ENCODE data around the gene PIM3.

The PIM3 gene

DNA sequence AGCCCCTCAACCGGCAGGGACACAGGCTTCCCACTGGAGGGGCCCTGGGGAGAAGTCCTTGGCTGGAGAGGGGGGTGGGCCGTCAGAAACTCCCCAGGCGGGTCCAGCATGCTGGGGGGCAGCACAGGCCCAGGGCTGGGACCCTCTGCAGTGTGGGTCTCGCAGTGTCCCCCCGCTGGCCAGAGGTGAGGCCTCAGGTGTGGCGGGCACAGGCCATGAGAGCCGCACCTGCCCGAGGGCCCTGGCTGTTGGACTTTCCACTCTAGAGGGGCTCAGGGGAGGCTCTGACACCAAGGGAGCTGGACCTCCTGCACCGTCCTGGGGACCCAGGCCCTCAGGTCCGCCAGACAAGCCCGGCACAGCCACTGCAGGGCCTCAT is 10.7 kb upstream of the PIM3 start:
- Mint-ChIP-seq H3K9me3 (no peaks in the 10 kb centered on the region), H3K27me3 (no peaks in the 10 kb centered on the region), H3K4me3 (no peak overlapping the region), H3K27ac (ENCODE audit: low read depth) (no peak overlapping the region), H3K36me3 (ENCODE audit: insufficient read depth) (peaks cover 1% of the 10 kb centered on the region), H3K4me1 (peaks cover 7% of the 10 kb centered on the region)
- no peak for ATAC-seq (replicated peaks; ENCODE audit: extremely low read depth, poor library complexity, severe bottlenecking)
- no peak for DNase-seq (ENCODE audit: low spot score in 2 of 2)

DNA sequence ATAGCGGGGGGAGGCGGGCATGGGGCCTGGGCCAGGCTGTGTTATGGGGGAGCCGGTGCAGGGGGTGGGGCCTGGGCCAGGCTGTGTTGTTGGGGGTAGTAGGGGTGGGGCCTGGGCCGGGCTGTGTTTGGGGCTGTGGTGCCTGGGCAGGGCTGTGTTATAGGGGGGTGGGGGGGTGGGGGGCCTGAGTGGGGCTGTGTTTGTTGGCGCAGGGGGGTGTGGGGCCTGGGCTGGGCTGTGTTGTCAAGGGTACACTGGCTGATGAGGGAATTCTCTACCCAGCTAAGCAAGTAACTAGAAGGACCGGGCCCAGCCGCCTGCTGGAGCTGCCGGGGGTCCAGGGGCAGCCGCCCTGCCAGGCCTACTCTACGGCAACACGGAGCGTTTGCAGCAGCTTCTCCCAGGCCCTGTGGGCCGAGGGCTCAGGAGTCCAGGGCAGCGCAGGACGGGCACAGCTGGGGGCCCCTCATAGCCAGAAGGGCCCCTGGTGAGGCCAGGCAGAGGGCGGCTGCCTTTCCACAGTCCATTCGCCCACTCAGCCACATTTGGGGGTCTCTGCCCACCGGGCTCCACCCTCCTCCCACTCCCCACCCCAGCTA is 10.1 kb upstream of the PIM3 start:
- no peak for ATAC-seq (replicated peaks; ENCODE audit: extremely low read depth, poor library complexity, severe bottlenecking)
- no peak for DNase-seq (ENCODE audit: low spot score in 2 of 2)
- H3K36me3 Mint-ChIP-seq (ENCODE audit: insufficient read depth): no peaks in the 10 kb centered on the region
- H3K4me3 Mint-ChIP-seq: no peak overlapping the region
- H3K4me1 Mint-ChIP-seq: peaks cover 4% of the 10 kb centered on the region
- no peaks in the 10 kb centered on the region for H3K9me3 Mint-ChIP-seq
- H3K27ac Mint-ChIP-seq (ENCODE audit: low read depth): no peak overlapping the region
- no peaks in the 10 kb centered on the region for H3K27me3 Mint-ChIP-seq

DNA sequence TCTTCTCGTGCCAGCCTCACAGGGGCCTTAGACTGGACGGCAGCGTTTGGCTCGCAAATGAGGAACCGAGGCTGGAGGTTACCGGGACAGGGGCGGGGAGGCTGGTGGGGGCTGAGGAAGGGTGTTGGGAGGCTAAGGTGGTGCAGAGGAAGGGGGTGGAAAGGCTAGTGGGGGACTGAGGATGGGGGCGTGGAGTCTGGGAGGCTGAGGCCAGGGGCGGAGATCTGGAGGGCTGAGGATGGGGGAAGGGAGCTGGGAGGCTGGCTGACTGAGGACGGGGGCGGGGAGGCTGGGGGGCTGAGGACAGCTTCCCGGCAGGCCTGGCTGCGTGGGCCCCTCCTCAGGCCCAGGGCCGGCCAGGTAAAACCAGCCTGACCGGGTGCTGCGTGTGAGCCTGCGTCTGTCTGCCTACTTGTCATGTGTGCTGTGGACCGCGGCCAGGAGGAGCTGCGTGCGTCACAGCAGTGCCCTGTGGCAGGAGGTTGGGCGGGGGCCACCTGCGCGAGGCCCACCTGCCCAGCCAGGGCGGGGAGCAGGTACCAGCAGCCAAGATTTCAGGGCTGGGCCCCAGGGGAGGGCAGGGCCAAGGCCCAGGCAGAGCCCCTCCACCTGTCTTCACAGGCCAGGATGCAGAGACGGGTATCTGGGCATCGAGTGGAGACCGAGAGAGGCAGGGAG is 9.4 kb upstream of the PIM3 start:
- Mint-ChIP-seq H3K36me3 (ENCODE audit: insufficient read depth) (no peaks in the 10 kb centered on the region), H3K4me3 (no peak overlapping the region), H3K27ac (ENCODE audit: low read depth) (no peak overlapping the region), H3K4me1 (no peaks in the 10 kb centered on the region), H3K9me3 (no peaks in the 10 kb centered on the region), H3K27me3 (no peaks in the 10 kb centered on the region)
- DNase-seq (ENCODE audit: low spot score in 2 of 2) (no peak), ATAC-seq (replicated peaks; ENCODE audit: extremely low read depth, poor library complexity, severe bottlenecking) (no peak)

DNA sequence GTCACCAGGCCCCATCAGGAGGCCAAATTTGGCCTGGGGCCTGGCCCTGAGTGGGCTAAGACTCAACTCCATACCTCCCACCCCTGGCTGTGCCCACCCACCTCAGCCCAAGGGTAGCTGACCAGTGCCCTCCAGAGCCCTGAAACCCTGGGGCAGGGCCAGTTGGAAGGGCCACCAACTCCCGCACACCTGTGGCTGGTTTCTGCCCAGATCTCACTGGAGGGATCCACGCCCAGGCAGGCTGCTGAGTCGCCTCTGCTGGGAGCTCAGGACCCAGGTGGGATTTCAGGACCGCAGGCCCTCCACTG is 8.9 kb upstream of the PIM3 start:
- no peak overlapping the region for H3K27ac Mint-ChIP-seq (ENCODE audit: low read depth)
- no peaks in the 10 kb centered on the region for H3K27me3 Mint-ChIP-seq
- ATAC-seq (replicated peaks; ENCODE audit: extremely low read depth, poor library complexity, severe bottlenecking) (no peak), DNase-seq (ENCODE audit: low spot score in 2 of 2) (no peak)
- no peak overlapping the region for H3K4me3 Mint-ChIP-seq
- no peaks in the 10 kb centered on the region for H3K36me3 Mint-ChIP-seq (ENCODE audit: insufficient read depth)
- no peaks in the 10 kb centered on the region for H3K4me1 Mint-ChIP-seq
- no peaks in the 10 kb centered on the region for H3K9me3 Mint-ChIP-seq

DNA sequence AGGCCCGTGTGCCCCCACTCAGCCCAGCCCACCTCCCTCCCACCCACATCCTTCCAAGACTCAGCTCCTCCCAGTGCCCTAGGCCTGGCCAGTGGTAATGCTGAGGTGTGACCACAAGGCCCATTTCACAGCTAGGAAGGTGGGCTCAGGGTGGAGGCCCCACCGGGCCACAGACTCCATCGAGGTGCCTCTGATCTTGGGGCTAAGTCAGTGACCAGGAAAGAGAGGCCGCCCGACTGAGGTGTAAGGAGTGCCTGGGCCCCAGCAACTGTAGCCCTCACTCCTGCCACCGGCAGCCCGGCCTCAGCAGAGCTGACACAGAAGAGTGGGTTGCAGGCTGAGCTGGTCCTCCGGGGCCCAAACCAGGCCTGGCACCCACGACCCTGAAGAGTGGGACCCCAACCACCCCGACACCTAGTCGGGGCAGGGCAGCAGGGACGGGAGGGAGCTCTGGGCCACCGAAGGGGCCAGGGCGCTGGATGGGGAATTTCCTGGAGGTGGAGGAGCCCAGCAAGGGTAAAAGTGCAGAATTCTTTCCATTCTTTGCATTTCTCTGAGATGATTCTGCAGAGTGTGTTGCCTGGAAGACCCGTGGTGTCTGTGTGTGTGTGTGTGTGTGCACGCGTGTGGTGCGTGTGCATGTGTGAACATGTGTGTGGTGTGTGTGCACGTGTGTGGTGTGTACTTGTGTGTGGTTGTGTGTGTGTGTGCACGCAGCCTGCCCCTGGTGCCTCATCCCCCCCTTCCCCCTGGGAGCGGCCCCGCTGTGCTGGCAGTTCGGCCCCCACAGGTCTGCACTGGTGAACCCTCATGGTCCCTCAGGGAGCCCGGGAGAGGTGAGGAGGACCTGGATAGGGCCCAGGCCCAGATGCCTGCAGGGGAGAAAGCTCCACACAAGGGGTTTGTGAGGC is 8.3 kb upstream of the PIM3 start:
- Mint-ChIP-seq H3K9me3 (no peaks in the 10 kb centered on the region), H3K27me3 (no peaks in the 10 kb centered on the region), H3K4me1 (no peaks in the 10 kb centered on the region), H3K4me3 (no peak overlapping the region), H3K36me3 (ENCODE audit: insufficient read depth) (peaks cover 1% of the 10 kb centered on the region), H3K27ac (ENCODE audit: low read depth) (no peak overlapping the region)
- no peak for ATAC-seq (replicated peaks; ENCODE audit: extremely low read depth, poor library complexity, severe bottlenecking)
- no peak for DNase-seq (ENCODE audit: low spot score in 2 of 2)

DNA sequence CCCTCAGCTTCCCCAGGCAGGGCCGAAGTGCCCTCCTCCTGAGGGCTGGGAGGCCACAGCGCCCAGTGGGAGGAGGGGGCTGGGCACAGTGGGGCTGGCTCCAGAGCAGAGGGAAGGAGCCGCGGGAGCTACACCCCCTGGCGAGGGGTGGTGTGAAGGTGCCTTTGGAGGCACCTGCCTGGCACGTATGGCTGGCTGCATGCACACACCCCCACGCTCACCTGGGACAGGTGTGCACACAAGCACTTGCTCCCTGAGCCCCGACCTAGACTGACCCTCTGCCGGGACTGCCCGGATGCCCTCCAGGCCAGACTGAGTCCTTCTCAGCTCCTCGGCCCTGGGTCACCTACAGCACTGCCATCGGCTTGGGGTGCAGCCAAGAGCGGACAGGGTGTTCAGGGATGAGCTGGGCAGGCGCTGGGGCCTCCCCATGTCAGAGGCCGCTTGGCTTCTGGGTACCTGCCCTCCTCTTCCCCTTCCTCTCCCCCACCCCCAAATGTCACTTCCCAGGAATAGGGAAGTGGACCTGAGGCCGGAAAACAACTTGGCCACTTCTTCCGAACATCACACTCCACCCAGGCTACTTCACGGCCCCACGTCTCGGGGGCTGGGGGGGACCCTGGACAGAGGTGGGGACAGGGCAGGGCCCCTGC is 7.4 kb upstream of the PIM3 start:
- H3K4me3 Mint-ChIP-seq: no peak overlapping the region
- no peaks in the 10 kb centered on the region for H3K9me3 Mint-ChIP-seq
- DNase-seq (ENCODE audit: low spot score in 2 of 2): no peak
- H3K4me1 Mint-ChIP-seq: no peaks in the 10 kb centered on the region
- ATAC-seq (replicated peaks; ENCODE audit: extremely low read depth, poor library complexity, severe bottlenecking): no peak
- H3K36me3 Mint-ChIP-seq (ENCODE audit: insufficient read depth): peaks cover 6% of the 10 kb centered on the region
- no peak overlapping the region for H3K27ac Mint-ChIP-seq (ENCODE audit: low read depth)
- no peaks in the 10 kb centered on the region for H3K27me3 Mint-ChIP-seq

DNA sequence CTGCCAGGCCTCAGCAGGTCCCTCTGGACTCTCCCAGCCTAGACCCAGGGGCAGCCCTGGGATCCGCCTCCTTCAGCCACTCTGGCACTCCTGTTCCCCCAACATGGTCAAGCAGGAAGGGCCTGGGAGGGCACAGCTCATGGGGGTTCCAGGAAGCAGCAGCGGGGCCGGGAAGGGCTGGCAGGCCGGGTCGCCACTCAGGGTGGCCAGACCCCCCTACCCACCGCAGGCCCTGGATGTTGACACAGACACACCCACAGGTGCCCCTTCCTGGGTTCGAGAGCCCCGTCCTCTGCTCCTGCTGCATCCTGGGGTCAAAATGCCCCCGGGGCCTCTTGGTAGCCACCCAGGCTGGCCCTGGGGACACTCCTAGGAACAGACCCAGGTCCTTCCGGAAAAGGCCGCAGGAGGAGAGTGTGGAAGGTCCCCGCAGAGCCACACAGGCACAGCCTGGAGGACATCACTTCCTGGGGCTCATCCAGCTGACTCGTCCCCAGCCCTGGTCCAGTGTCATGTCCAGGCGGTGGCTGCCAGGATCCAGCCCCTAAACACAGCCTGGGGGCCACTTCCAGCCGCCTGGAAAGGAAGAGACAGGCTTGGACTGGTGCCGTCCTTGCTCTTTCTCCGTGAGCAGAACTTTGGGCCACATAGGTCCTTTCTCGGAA is 6.8 kb upstream of the PIM3 start:
- no peaks in the 10 kb centered on the region for H3K27me3 Mint-ChIP-seq
- no peaks in the 10 kb centered on the region for H3K9me3 Mint-ChIP-seq
- no peak for DNase-seq (ENCODE audit: low spot score in 2 of 2)
- no peaks in the 10 kb centered on the region for H3K4me1 Mint-ChIP-seq
- no peak overlapping the region for H3K27ac Mint-ChIP-seq (ENCODE audit: low read depth)
- ATAC-seq (replicated peaks; ENCODE audit: extremely low read depth, poor library complexity, severe bottlenecking): no peak
- peaks cover 7% of the 10 kb centered on the region for H3K36me3 Mint-ChIP-seq (ENCODE audit: insufficient read depth)
- no peak overlapping the region for H3K4me3 Mint-ChIP-seq

DNA sequence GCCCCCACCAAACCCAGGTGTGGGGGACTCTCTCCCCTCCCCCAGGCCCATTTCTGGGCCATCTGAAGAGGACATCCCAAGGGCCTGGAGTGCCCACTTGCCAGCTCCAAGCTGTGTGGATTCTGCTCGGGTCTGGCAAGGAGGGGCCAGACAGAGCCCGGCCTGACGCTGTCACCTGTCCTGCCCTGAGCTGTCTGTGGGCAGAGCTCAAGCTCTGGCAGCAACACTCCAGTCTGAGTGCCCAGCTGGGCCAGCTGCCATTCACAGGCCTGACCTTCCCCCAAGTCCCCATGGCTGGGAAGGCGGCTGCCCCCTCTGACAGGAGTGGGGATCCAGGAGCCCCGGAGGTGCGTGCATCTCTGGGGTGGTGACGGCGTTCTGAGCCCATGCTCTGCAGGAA is 6.2 kb upstream of the PIM3 start:
- H3K9me3 Mint-ChIP-seq: no peaks in the 10 kb centered on the region
- no peak overlapping the region for H3K4me3 Mint-ChIP-seq
- peaks cover 12% of the 10 kb centered on the region for H3K36me3 Mint-ChIP-seq (ENCODE audit: insufficient read depth)
- ATAC-seq (replicated peaks; ENCODE audit: extremely low read depth, poor library complexity, severe bottlenecking) (no peak), DNase-seq (ENCODE audit: low spot score in 2 of 2) (no peak)
- H3K4me1 Mint-ChIP-seq: no peaks in the 10 kb centered on the region
- H3K27me3 Mint-ChIP-seq: no peaks in the 10 kb centered on the region
- no peak overlapping the region for H3K27ac Mint-ChIP-seq (ENCODE audit: low read depth)

DNA sequence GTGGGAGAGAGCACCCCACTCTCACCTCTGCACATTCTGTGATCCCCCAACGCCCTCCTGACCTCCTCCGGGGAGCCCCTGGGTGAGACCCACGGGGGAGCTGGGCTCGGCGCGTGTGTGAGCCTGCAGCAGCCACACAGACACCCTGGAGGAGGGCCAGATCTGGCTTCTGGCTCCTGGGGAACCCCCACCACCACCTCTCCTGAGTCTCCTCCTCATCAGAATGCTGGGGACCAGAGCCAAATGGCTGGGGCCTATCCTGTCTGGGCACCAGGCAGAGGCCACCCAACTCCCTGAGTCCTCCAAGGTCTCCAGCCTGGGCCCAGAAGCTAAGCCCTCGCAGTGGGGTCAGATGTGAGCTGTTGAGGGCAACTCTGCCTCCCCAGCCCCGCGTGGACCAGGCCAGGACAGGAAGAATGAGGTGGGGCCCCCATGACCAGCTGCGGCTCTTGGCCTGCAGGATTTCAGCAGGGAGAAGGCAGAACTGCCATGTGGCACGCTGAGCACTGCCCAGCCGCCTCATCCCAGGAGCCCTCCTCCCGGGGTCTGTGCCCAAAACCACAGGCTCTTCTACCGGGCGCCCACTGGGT is 5.5 kb upstream of the PIM3 start:
- no peak for ATAC-seq (replicated peaks; ENCODE audit: extremely low read depth, poor library complexity, severe bottlenecking)

DNA sequence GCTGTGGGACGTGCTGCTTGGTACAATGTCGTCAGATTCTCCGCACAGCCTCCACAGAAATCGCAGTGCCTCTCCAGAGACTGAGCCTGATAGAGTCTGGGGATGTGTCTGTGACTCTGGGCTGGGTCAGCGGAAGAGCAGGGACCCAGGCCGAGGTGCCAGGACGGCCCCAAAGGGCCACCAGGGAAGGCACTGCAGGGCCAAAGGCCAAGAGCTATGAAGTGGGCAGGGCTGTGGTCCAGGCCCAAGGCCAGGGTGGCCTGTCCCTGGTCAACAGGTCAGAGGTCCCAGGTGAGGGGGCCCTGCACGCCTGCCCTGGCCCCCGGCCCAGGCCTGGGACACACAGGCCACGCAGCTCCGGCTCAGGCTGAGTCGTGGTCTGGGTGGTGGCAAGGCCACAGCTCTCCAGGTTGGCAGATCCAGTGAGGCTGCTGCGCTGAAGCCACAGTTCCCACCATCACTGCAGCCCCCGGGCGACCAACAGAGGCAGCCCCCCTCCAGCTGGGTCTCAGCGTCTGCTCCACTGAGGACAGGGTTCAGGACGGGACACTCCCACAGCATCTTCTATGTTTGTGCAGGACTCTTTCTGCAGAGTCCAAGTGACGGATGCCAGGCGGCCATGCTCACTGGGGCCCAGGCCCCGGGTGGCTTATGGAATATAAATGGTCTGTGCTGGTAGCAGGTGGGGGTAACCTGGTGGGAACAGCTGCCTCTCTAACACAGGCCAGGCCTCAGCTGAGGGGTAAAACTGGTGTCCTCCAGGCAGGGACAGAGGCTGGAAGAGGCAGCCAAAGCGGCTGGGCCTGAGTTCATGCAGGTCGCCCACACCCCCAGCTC is 4.8 kb upstream of the PIM3 start:
- H3K9me3 Mint-ChIP-seq: no peaks in the 10 kb centered on the region
- no peak for DNase-seq (ENCODE audit: low spot score in 2 of 2)
- H3K27ac Mint-ChIP-seq (ENCODE audit: low read depth): no peak overlapping the region
- ATAC-seq (replicated peaks; ENCODE audit: extremely low read depth, poor library complexity, severe bottlenecking): no peak
- peaks cover 19% of the 10 kb centered on the region for H3K36me3 Mint-ChIP-seq (ENCODE audit: insufficient read depth)
- no peak overlapping the region for H3K4me3 Mint-ChIP-seq
- no peaks in the 10 kb centered on the region for H3K27me3 Mint-ChIP-seq
- no peaks in the 10 kb centered on the region for H3K4me1 Mint-ChIP-seq

More for the DNA sequence above, 5.5 kb upstream of the PIM3 start:
- Mint-ChIP-seq H3K27ac (ENCODE audit: low read depth) (peak overlapping the region; percentile 19), H3K27me3 (no peaks in the 10 kb centered on the region), H3K9me3 (no peaks in the 10 kb centered on the region), H3K4me1 (no peaks in the 10 kb centered on the region), H3K36me3 (ENCODE audit: insufficient read depth) (peaks cover 16% of the 10 kb centered on the region), H3K4me3 (no peak overlapping the region)
- no peak for DNase-seq (ENCODE audit: low spot score in 2 of 2)

DNA sequence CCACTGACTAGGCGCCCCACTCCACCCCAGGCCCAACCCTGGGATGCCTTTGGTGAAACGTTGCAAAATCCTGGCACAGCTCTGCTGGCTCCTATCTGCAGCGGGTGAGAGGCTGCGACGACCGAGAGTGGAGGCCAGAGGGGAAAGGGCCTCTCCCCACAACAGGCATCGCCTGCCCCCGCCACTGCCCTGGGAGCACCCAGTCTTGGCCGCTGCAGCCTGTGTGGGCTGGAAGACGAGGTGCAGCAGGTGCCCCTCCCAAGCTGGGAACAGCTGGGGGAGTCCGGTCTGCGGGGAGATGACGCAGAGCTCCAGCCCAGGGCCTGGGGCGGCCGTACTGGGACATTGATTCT is 4.2 kb upstream of the PIM3 start:
- DNase-seq (ENCODE audit: low spot score in 2 of 2) (no peak), ATAC-seq (replicated peaks; ENCODE audit: extremely low read depth, poor library complexity, severe bottlenecking) (no peak)
- no peak overlapping the region for H3K27ac Mint-ChIP-seq (ENCODE audit: low read depth)
- H3K4me3 Mint-ChIP-seq: no peak overlapping the region
- no peaks in the 10 kb centered on the region for H3K27me3 Mint-ChIP-seq
- H3K9me3 Mint-ChIP-seq: no peaks in the 10 kb centered on the region
- H3K4me1 Mint-ChIP-seq: no peaks in the 10 kb centered on the region
- H3K36me3 Mint-ChIP-seq (ENCODE audit: insufficient read depth): peaks cover 20% of the 10 kb centered on the region

Data from central memory CD8-positive, alpha-beta T cell (primary cell).